ENCODE data around the gene PPP2R2D.

PPP2R2D gene

GRCh38 chr10:131954356-131954965 lies 53.7 kb downstream of the PPP2R2D start:
- DNase-seq = no peak

- no peak for DNase-seq
Measured at GRCh38 chr10:131955591-131956340, 55.0 kb downstream of the PPP2R2D start.

- no peak for DNase-seq
Measured at GRCh38 chr10:131959841-131960240, 59.0 kb downstream of the PPP2R2D start.

DNA sequence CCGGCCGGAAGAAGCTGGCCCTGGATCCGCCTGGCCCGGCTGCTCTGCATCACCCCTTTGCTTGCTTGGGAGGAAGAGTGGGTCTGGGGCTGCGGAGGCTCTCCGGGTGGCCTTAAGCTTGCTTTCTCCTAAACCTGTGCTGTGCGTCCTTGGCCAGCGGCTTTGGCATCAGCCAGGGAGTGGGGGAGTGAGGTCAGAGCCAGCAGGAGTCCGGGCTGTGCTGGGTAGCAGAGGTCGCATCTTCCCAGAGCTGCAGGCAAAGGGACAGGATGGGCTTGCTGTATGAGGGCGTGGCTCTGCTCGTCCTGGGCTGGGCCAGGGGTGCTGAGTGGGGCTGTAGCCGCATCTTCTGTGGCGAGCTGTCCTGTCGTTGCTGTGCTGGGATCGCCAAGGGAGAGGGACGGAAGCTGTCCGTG lies 59.8 kb downstream of the PPP2R2D start:
- no peak for DNase-seq

DNA sequence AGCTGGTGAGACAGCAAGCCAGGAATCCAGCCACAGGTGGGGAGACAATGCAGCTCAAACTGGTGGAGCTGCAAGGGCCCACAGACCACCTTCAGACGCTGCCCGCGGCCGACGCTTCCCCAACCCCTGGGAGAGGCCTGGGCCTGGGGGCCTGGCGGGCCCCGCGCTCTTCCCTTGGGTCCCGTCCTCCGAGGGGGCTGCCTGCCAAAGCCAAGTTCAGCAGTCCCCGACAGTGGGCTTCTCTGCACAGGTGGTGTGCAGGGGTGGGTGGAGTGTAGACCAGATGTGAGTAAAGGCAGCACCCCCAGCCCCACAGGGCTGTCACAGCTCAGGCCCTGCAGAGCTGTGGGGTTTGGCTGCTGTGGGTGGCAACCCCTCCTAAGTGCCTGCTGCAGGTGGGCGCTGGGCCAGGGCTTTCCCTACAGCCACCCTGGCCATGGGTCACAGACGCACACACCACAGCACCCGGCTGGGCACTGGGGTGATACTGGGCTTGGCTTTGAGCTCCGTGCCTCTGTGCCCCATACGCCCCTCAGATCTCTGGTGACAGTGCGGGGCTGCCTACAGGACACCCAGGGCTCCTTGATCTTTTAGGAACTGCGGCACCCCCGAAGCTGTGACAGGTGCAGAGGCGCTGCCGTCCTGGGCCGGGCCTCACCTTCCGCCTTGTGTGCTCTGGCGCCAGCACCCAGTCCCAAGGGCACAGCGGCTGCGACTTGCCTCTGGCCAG lies 60.4 kb downstream of the PPP2R2D start:
- DNase-seq = no peak

DNA sequence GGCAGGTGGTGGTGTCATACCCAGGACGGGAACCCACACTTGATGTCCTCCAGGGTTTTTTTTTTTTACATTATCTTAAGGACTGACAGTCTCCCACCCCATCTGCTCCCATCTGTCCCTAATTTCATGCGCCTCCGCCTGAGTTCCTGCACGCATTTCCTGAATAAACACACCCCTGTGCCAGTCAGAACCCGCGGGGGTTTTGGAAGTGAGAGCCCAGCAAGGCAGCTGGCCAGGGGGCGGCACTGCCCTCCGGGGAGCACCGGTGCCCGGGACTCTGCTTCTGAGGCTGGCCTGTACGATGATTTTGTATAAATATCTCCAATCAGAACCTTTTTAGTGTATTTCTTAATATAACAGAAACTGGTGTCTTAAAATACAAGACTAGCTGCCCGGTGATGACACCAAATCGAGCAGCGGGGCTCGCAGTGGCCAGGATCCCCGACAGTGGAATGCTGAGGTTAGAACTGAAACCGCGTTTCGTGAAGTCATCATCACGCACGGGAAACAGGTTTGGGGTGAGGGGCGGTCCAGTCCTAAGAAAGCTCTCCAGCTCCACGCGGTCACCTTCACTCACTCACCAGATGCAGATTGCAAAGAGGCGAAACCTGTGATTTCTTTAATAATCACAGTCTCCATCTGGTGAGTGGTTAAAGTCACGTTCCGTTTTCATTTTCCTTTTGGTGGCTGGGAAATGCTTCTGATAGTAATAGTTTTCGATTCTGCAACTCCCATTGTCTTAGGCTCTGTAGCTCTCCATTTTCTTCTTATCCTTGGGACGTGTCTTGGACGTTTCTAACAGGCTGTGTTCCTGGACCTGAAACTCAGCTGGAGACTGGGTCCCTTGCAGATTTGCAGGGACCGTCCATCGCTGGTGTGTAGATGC lies 61.2 kb downstream of the PPP2R2D start:
- no peak for DNase-seq

- no peak for DNase-seq
Measured at GRCh38 chr10:131963350-131963749, 62.5 kb downstream of the PPP2R2D start.

DNA sequence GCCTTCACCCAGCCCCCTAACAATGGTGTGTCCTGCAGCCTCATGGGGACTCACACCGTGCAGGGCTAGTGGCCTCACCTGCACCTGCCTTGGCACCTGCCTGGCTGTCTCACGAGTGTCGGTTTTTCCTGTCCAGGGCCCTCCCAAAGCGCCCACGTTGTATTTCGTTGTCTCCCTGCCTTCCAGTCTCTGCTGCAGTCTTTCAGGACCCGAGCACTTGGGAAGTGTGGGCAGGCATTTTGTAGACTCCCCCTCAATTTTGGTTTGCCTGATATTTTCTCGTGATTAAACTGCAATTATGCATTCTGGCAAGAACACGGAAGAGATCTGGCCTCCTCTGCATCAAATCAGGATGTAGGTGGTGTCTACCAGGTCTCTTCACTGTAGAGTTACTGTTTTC lies 63.0 kb downstream of the PPP2R2D start:
- no peak for DNase-seq

GRCh38 chr10:131964298-131964697 lies 63.5 kb downstream of the PPP2R2D start:
- no peak for DNase-seq

DNA sequence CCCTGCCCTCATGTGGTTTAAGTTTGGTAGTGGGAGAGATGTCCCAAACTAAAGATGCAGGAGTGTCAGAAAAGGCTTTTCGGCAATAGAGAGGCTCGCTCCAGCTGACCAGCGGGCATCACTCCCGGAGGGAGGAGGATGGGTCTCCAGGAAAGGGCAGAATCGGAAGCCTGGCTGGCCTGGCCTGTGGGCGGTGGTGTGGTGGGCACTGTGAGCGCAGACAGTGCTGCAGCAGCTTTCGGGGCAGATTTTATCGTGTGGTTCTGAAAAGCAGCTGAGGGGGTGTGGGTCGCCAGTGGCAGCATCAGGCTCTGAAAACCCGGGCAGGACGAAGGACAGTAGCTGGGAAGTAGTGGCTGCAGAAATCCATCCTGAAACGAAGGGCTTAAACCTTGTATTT lies 68.1 kb downstream of the PPP2R2D start:
- no peak for DNase-seq

DNA sequence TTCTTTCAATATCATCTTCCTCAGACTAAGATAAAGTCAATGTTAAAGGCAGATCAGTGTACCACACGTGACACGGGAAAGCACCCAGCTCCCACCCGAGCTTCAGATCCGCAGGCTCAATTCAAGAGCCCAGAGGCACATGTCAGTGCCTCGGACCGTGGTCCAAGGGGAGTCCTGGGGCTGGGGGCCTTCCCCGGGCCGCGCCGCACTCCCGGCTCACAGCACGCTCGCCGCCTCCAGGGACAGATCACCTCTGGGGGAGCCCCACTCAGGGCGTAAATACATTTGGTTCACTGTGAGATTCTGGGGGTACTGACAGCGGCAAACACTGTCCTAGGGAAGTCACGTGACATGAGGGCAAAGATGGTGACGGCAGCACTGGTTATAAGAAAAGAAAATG lies 70.1 kb downstream of the PPP2R2D start:
- no peak for DNase-seq

DNA sequence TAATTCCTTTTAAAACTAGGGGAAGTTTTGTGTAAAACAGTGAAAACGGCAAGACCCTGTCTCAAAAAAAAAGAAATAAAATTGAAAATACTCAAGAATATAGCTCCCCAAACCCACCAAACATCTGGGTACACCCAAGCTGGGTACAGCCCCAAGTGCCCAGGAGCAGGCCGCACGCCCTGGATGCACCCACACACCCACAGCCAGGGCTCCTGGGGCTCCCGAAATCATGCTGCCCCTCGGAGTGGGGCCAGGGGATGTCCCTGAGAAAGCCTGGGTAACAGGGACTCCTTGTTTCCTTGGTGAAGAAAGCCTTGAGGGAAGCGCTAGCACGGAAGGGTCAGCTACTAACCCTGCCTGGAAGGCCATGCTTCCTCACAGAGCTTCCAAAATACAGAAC lies 70.8 kb downstream of the PPP2R2D start:
- DNase-seq = no peak

DNA sequence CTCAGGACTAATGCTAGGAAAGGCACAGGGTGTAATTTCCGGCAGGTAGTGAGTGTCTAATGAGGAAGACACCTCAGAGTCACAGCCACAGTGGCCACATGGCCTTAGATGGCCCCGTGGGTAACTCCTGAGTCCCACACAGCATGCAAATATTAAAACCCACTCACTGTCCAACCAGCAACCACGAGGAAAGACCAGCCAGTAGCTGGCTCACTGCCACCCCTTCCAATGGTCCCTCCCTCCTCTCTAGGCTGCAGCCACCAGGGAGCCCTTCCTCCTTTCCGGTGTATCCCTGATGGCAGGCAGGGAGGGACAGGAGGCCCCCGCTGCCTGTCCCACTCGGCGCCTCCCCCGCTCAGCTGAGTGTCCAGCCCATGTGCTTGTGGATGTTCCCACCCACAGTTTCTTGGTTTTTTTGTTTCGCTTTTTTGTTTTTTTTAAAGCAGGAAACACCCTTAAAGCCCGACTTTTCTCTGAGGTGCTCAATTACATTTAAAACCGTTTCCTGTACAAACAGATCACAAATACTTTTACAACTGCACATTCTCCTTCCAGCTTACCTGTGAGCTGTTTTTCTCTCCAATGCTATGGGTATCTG lies 71.8 kb downstream of the PPP2R2D start:
- DNase-seq = peak; percentile 26

- DNase-seq = no peak
Measured at GRCh38 chr10:131973160-131973951, 72.5 kb downstream of the PPP2R2D start.

DNA sequence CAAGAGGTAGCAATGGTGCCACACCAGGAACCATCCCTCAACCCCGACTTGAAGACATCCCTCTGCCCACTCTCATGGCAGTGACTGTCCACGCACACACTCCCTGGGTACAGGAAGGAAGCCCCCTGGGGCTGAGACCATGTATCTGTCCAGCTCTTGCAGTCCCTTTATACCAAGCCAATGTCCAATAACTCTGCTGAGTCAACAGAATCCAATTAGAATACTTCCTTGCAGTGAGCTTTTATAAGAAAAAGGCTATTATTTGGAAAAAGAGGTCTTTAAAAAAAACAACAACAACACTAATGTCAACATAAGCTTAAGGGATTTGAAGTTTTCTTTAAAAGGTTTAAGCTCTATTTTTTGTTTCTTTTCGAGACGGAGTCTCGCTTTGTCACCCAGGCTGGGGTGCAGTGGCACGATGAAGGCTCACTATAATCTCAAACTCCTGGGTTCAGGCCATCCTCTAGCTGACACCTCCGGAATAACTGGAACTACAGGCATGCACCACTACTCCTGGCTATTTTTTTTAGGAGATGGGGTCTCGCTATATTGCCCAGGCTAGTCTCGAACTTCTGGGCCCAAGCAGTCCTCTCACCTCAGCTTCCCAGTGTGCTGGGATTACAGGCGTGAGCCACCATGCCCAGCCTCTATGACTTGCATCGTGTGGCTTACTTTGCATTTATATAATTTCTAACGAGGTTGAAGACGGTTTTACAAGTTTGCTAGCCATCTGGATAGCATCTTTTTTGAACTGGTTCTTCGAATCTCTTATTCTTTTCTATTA lies 73.4 kb downstream of the PPP2R2D start:
- DNase-seq = no peak

DNA sequence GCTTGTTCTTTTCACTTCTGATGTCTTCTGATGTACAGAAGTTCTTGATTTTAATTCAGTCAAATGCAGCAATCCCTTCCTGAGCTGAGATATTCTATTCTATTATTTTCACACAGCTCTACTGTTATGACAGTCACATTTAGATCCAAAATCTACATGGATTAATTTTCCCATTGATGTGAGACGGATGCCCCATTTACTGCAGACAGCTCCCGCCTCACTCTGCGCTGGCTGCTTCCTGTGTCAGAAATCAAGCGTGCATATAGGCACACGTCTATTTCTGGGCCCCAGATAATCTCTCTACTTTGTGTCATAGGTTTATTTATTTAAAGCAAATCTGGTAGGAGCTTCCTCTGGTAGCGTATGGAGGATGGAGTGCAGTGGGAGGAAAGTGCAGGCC lies 74.2 kb downstream of the PPP2R2D start:
- DNase-seq = no peak

GRCh38 chr10:131975796-131976195 lies 75.0 kb downstream of the PPP2R2D start:
- no peak for DNase-seq

DNA sequence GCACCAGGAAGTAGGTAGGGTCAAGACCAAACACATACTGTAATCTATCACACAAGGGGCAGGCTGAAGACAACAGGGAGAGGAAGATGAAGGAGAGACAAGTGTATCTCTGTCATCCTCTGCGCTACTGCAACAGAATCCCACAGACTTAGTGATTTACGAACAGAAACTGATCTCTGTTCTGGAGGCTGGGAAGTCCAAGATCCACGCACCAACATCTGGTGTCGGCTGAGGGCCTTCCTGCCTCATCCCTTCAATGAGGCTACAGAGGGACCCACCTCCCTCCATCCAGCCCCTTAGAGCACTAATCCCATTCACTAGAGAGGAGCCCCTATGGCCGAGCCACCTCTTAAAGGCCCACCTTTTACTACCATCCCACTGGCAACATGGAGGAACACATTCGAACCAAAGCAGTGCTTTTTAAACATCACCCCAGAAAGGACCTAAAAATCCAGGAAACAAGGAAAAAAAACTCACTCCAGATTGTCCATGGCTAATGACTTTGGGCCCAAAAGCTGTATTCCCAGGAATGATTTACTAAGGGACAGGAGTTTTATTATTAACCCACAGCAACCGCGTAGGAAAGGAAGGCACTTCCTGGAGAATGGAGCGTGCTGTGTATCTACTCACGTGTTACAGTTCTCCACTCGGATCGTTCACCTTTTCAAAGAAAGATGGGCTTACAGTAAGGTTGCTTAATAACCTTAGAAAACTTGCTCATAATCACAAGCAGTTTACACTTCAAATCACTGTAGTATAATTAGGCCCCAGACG lies 76.7 kb downstream of the PPP2R2D start:
- DNase-seq = no peak

GRCh38 chr10:131978366-131978765 lies 77.6 kb downstream of the PPP2R2D start:
- DNase-seq = no peak

DNA sequence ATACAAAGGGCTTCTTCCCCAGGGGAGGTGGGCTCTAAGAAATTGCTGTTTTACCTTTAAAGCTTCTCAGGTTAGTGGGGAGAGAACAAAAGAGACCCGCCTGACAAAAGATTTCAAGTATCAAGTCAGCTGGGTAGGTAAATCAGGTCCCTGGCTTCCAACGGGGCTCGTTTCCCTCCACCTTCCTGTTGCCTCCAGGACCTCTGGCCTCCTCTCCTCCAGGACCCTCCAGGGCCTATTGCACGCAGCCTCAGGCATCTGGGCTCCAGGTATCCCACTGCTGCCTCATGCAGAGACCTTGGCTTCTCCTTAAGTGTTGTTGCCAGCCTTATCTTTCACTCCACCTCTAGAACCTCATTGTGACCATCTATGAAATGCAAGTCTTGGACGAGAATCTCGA lies 78.0 kb downstream of the PPP2R2D start:
- DNase-seq = no peak

All from suppressor macrophage treated with lipopolysaccharide for 4 hours (primary cell).